DMS153 (cell line): ENCODE data around the gene TRIM67.
A peak's percentile ranks its signal among the peaks of the same experiment; 100 is the strongest.

ENCODE experiments used
- DNase-seq: peaks from one replicate; lab custom pipeline; 2025; lab: John Stamatoyannopoulos, UW

The TRIM67 gene

DNA sequence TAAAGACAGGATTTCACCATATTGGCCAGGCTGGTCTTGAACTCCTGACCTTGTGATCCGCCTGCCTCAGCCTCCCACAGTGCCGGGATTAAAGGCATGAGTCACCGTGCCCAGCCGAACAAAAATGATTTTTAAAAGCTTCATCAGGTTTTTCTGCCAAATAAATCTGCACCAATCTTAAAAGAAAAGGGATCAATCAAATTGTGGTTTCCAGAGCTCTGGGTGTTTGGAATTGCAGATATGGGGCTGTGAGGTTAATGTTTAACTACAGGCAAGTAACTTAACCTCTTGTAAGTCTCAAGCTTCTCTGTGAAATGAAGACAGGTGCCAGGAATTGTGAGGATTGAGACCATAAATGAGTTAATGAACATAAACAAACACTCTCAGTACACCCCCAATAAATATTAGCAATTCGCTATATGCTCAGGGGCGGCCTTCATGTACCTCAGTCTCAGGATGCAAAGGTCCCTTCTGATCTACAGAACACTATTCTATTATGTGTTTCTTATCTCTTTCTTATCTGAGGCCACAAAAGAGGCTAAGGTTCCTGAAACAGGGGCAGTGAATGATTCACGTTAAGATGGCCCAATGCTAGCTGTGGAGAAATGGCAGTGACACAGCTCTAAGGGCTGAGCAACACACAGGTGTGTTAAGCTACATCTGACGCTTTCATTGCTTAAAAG, 72.0 kb downstream of the TRIM67 start:
- DNase-seq = no peak

- DNase-seq = no peak
Observed at GRCh38 chr1:231234506-231234905, 72.6 kb downstream of the TRIM67 start.

GRCh38 chr1:231235526-231236207, 73.8 kb downstream of the TRIM67 start:
- DNase-seq = no peak

DNA sequence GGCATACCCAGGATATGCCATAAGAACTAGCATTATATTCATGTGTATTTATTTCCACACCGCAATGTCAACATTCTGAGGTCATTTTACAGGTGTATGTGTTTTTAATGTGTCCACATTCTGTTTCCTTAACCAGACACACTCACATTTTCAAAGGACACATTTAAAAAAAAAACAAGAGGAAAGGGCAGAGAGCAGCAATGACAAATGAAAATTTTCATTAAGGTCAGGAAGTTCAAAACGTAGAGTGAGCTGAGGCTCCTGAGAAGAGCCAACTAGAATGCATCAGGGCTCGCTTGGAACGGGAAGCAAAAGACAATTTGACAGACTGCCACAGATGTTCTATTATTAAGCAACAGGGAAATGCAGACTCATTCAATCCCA, 74.3 kb downstream of the TRIM67 start:
- peak; percentile 88 for DNase-seq

- no peak for DNase-seq
Observed at GRCh38 chr1:231236938-231237337, 75.1 kb downstream of the TRIM67 start.

DNA sequence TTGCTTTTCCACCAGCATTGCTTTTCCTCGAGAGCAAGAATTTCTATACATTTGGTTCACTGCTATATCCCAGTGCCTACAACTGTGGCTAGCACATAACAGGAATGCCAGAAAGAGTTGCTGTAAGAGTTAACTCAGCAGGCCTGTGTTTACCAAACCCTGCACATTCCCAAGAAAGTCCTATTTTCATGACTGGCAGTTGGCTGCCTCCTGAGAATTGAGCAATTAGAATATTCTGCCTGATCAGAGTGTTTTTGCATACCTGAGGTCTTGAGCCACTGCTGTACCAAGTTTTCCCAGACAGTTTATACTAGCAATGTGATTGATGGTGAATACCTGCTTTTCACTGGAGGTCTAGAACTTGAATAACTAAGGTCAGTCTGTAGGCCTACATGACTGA, 76.4 kb downstream of the TRIM67 start:
- DNase-seq = no peak

GRCh38 chr1:231240531-231240882, 78.6 kb downstream of the TRIM67 start:
- no peak for DNase-seq

GRCh38 chr1:231240883-231241735, 79.3 kb downstream of the TRIM67 start, which contains the start of gene GNPAT:
Gene GNPAT (plus strand): TSS chr1:231241212. CDS start chr1:231241379, 167 bp downstream.
- peak; percentile 51 for DNase-seq

- no peak for DNase-seq
Observed at GRCh38 chr1:231241750-231242149, 79.9 kb downstream of the TRIM67 start.

DNA sequence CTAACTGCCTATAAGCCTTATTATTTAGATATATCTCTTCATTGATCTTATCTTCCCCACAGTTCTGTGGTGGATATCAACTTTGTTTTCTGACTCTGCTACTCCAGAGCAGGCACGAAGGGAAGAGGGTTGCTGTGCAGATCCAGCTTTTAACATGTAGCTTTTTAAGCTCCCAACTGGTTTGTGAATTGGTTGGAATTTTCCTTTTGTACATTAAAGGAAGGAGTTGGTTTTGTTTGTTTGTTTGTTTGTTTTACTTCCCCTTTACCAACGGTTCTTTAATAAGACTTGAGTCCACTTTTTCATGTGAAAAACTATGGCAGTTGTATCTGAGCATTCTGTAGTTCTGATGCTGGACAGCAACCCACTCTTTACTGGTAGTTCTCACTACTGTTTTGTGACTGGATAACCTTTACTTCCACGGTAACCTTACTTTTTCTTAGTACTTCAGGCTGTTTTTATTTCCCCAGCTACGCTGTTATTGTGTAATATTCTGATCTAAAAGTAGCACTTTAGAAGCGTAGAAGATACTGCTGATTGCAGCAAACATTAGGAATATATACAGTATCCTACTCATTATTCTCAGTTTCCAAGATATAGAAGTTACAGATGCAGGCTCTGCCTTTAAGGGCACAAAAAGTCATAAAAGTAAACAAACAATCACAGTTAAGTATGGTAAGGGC, 80.8 kb downstream of the TRIM67 start:
- DNase-seq = no peak

DNA sequence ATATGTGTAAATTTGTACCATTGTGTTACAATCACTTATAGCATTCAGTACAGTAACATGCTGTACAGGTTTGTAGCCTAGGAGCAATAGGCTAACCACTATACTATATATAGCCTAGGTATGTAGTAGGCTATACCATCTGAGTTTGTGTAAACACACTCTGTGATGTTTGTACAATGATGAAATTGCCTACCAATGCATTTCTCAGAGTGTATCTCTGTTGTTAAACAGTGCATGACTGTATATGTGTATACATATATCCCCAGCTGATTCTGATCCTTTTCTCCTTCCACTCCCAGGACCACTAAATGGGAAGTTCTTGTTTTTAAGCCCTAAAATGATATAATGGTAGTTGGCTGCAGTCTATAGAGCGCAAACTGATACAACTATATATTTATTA, 86.9 kb downstream of the TRIM67 start:
- DNase-seq = no peak

DNA sequence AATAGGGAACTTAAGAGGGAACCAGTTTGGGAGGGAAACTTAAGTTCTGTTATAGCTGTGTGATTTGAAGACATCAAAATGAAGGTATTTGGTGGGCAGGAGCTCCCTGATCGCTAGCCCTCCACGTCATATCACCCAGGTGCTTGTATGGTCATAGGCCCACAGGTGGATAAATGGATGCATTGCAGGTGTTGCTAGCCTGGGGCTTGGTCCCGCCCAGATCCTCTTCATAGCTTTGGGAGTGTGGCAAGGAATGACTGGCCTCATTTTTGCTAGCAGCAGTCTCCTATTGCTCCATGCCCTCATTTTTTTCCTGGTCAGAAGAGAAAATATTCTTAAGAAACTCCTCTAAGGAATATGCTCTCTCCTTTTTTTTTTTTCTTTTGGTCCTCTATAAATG, 90.5 kb downstream of the TRIM67 start:
- no peak for DNase-seq

- no peak for DNase-seq
Observed at GRCh38 chr1:231260351-231260750, 98.5 kb downstream of the TRIM67 start.

DNA sequence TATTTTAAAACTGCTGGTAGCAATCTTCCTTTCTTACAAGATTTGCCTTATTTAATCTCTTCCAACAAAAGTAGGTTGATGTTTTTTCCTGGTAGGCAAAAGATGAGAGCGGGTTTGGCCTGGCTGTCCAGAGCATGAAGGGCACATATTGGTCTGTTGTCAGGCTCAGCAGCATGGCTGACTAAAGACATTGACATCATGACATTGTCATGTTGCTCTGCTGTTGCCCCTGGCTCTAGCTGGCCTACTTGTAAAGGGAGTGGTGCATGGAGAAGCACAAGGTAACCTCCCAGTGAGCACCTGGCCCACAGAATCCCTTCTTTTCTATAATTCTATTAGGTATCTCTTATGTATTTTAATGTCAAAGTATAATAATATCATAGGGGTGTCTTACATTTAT, 102.8 kb downstream of the TRIM67 start:
- no peak for DNase-seq

- DNase-seq = no peak
Observed at GRCh38 chr1:231265379-231265778, 103.5 kb downstream of the TRIM67 start.

GRCh38 chr1:231266811-231267322, 105.0 kb downstream of the TRIM67 start:
- no peak for DNase-seq
